ENCODE data around the gene PTPRN2.

DNA sequence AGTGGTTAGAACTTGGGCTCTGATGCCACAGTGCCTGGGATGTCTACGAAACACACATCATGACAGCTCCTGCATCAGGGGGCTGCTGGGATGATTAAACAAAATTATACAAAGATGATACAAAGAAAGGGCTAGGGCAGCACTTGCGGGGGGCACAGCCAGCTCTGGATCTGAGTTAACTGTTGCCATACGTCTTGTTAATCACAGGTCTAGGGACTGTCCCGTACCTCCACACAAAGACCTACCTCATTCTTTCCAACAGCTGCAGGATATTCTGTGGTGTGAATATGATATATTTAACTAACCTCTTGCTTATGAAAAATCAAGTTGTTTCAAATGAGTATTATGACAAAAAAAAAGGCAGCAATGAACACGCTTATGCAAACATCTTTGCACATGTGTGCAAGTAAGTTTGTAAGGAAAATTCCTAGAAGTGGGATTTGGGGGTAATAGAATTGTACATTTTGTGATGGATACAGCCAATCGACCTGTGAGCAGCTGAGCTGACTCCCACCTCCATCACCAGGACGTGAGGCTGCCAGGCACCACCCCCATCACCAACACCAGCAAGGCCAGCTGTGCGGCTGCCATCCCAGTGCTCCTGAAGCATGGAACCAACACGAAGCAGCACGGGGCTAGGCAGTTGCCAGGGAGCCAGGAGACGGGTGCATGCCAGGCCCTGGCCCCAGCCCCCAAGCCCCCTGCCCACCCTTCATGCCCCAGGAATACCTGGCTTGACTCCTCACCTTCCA is 23.5 kb downstream of the PTPRN2 start:
- TF ChIP-seq, protein P1, sequence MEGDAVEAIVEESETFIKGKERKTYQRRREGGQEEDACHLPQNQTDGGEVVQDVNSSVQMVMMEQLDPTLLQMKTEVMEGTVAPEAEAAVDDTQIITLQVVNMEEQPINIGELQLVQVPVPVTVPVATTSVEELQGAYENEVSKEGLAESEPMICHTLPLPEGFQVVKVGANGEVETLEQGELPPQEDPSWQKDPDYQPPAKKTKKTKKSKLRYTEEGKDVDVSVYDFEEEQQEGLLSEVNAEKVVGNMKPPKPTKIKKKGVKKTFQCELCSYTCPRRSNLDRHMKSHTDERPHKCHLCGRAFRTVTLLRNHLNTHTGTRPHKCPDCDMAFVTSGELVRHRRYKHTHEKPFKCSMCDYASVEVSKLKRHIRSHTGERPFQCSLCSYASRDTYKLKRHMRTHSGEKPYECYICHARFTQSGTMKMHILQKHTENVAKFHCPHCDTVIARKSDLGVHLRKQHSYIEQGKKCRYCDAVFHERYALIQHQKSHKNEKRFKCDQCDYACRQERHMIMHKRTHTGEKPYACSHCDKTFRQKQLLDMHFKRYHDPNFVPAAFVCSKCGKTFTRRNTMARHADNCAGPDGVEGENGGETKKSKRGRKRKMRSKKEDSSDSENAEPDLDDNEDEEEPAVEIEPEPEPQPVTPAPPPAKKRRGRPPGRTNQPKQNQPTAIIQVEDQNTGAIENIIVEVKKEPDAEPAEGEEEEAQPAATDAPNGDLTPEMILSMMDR (conservative IDR thresholded peaks at IDR 0.05 in 1 of 2, IDR thresholded peaks at IDR 0.05 in 1 of 2; ENCODE audit: extremely low read depth in 1 of 2, insufficient read depth in 1 of 2, low read depth in 1 of 2, low read length in 2 of 2), result no peak
- no peak for TF ChIP-seq EZH2 (IDR thresholded peaks at IDR 0.05; ENCODE audit: borderline replicate concordance, low read length)

Data from mammary epithelial cell (primary cell).